B cell (primary cell): ENCODE data around the gene GAB4. TPM values are rescaled to one million over a fixed set of nuclear protein-coding genes. Genes with fewer than 3 reads are reported as not detected.
"Not testable (repeated sequence)": the region's sequence is repeated elsewhere in the genome, so short reads cannot be mapped to it uniquely, and the experiment has no call there.

ENCODE experiments used
- ATAC-seq: fragments of 200-7000 bp; cut with Tn5 transposase; one replicate; pipeline ENCODE4 v1.10.0; 2021; ENCODE audit warnings: low read depth, mild to moderate bottlenecking, moderate number of reproducible peaks, moderate library complexity
- CTCF ChIA-PET: fragments of 350-600 bp; sonication (Branson Sonifier 250); formaldehyde crosslinking; loops from one replicate; lab custom pipeline; 2021; ENCODE audit warnings: antibody characterized with exemption, inconsistent platforms; lab: Charles Lee
- POLR2A ChIA-PET: fragments of 350-600 bp; sonication (Branson Sonifier 250); formaldehyde crosslinking; loops from one replicate; lab custom pipeline; 2021; ENCODE audit warnings: antibody characterized with exemption; lab: Charles Lee
- DNase-seq: peaks from one replicate; pipeline ENCODE4 v3.0.0; 2013
- H2AFZ ChIP-seq: 2 replicates; pipeline ENCODE4 v1.6.1; 2012; ENCODE audit warnings: mild to moderate bottlenecking, low read depth, low read length; ENCODE audit not compliant: insufficient read depth, poor library complexity, severe bottlenecking
- H3K27ac ChIP-seq, 2 donors: 1 replicate in 1 of 2; 2 replicates in 1 of 2; pipeline ENCODE4 v1.5.1; 2012 to 2013; ENCODE audit warnings: low read length in 2 of 2, mild to moderate bottlenecking in 2 of 2, moderate library complexity in 1 of 2
- H3K27me3 ChIP-seq, 4 experiments: fragments of 200-600 bp in 1 of 4; sonication (generic) in 1 of 4; replicated peaks in 1 of 4; 1 replicate in 2 of 4; 2 replicates in 2 of 4; pipeline versions ENCODE4 v1.6.1 to v1.7.0; 2013 to 2016; ENCODE audit warnings: low read length in 3 of 4, mild to moderate bottlenecking in 2 of 4, mixed read lengths in 1 of 4, moderate library complexity in 1 of 4; ENCODE audit not compliant: insufficient read depth in 4 of 4, control insufficient read depth in 3 of 4; ENCODE audit errors: control extremely low read depth in 1 of 4
- H3K36me3 ChIP-seq, 2 experiments: replicated peaks in 1 of 2; 1 replicate in 1 of 2; 2 replicates in 1 of 2; pipeline versions ENCODE4 v1.6.1 to v1.7.1; 2013; ENCODE audit warnings: low read length in 1 of 2; ENCODE audit not compliant: insufficient read depth in 2 of 2, control insufficient read depth in 1 of 2; ENCODE audit errors: control extremely low read depth in 1 of 2, extremely low read depth in 1 of 2
- H3K4me1 ChIP-seq, 2 donors: fragments of 200-600 bp in 1 of 2; sonication (generic) in 1 of 2; 1 replicate in 1 of 2; 2 replicates in 1 of 2; pipeline versions ENCODE4 v1.5.1 to v1.6.1; 2013 to 2017; ENCODE audit warnings: low read length in 2 of 2; ENCODE audit not compliant: control insufficient read depth in 2 of 2, insufficient read depth in 2 of 2
- H3K4me2 ChIP-seq: replicated peaks from 2 replicates; pipeline ENCODE3; 2012; ENCODE audit warnings: mild to moderate bottlenecking, low read depth, low read length; ENCODE audit not compliant: poor library complexity, severe bottlenecking
- H3K4me3 ChIP-seq, 5 experiments: fragments of 200-600 bp in 1 of 5; sonication (generic) in 1 of 5; 1 replicate in 3 of 5; 2 replicates in 2 of 5; pipeline versions ENCODE4 v1.5.1 to v1.7.0; 2011 to 2016; ENCODE audit warnings: low read length in 4 of 5, mild to moderate bottlenecking in 4 of 5, low read depth in 2 of 5, control low read depth in 1 of 5, moderate library complexity in 1 of 5; ENCODE audit not compliant: insufficient read depth in 1 of 5; ENCODE audit errors: control extremely low read depth in 1 of 5, extremely low read depth in 1 of 5
- H3K79me2 ChIP-seq: fragments of 200-600 bp; sonication (generic); one replicate; pipeline ENCODE4 v1.6.0; 2016; ENCODE audit warnings: low read length; ENCODE audit not compliant: control insufficient read depth, insufficient read depth
- H3K9ac ChIP-seq: fragments of 200-600 bp; sonication (generic); 2 replicates; pipeline ENCODE4 v1.6.1; 2017; ENCODE audit warnings: mild to moderate bottlenecking, low read length, moderate library complexity
- H3K9me3 ChIP-seq, 3 donors: one replicate each; pipeline versions ENCODE4 v1.6.1 to v1.7.1; 2013; ENCODE audit warnings: low read length in 2 of 3; ENCODE audit not compliant: control insufficient read depth in 2 of 3, insufficient read depth in 1 of 3; ENCODE audit errors: control extremely low read depth in 1 of 3
- H4K20me1 ChIP-seq: 2 replicates; pipeline ENCODE4 v1.6.0; 2012; ENCODE audit warnings: mild to moderate bottlenecking, low read length; ENCODE audit not compliant: insufficient read depth, control insufficient read depth, poor library complexity, severe bottlenecking
- H3K27ac Mint-ChIP-seq: one replicate; pipeline ENCODE4 v1.8.0; 2021; ENCODE audit warnings: mixed read lengths
- H3K27me3 Mint-ChIP-seq: one replicate; pipeline ENCODE4 v1.8.0; 2021; ENCODE audit warnings: mixed read lengths
- H3K4me1 Mint-ChIP-seq: one replicate; pipeline ENCODE4 v1.8.0; 2021; ENCODE audit warnings: mixed read lengths
- H3K4me3 Mint-ChIP-seq: one replicate; pipeline ENCODE4 v1.8.0; 2021; ENCODE audit warnings: mixed read lengths
- H3K9me3 Mint-ChIP-seq: one replicate; pipeline ENCODE4 v1.8.0; 2022; ENCODE audit warnings: mixed read lengths; ENCODE audit not compliant: insufficient read depth
- WGBS: methylation state at CpG from one replicate; pipeline ENCODE4 v1.1.5; 2013; ENCODE audit warnings: missing lambda C conversion rate; ENCODE audit not compliant: insufficient coverage; 5-methylcytosine and 5-hydroxymethylcytosine counted together
- intact Hi-C: fragments of 100-400 bp; cut with micrococcal nuclease; formaldehyde crosslinking; loops from one replicate; pipeline ENCODE4 v1.10.0; 2022
- polyA plus RNA-seq: library from polyadenylated mRNA; depleted of rRNA; stranded (reverse); fragments of >200 nt; gene quantifications from 2 replicates; pipeline ENCODE4 v1.2.3, GENCODE V29; 2012
- total RNA-seq, 2 donors: library from RNA; stranded (reverse); fragments of 120-200 nt in 1 of 2; gene quantifications; 1 replicate in 1 of 2; 2 replicates in 1 of 2; pipeline versions ENCODE4 v1.2.3 to v1.2.4, GENCODE V29; 2013 to 2022

Gene GAB4
- total and polyA plus RNA-seq, 2 donors (not counting 1 experiment from before 2014, with no cell fraction given) = not detected

DNA sequence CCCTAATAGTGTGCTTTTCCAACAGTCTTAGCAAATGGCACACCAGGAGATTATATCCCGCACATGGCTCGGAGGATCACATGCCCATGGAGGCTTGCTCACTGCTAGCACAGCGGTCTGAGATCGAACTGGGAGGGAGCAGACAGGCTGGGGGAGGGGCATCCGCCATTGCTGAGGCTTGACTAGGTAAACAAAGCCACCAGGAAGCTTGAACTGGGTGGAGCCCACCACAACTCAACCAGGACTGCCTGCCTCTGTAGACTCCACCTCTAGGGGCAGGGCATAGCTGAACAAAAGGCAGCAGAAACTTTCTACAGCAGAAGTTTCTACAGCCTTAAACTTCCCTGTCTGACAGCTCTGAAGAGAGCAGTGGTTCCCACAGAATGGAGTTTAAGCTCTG lies 16.4 kb upstream of the GAB4 start:
- H3K36me3 ChIP-seq, H3K9me3 Mint-ChIP-seq, H3K4me1 Mint-ChIP-seq: not testable (repeated sequence)

DNA sequence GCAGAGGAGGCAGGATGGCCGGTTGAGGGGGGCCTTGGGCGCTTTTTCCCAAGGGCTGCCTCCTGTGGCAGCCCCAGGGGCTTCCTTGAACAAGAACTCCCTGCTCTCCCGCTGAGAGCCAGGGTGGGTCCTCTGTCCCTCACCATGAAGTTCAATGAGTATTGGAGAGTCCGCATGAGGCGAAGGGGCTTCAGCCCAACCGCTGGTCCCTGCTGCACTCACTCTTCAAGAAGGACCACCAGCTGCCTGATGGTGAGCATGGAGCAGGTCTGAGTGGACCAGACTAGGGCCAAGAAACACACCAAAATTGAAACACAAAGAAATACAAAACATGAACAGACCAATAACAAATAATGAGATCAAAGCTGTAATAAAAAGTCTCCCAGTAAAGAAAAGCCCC lies 7.5 kb upstream of the GAB4 start:
- H3K4me3 Mint-ChIP-seq, H3K4me1 ChIP-seq, H3K9ac ChIP-seq, H3K27ac ChIP-seq, CTCF ChIA-PET, H3K9me3 Mint-ChIP-seq, DNase-seq, H4K20me1 ChIP-seq, intact Hi-C loops, H3K79me2 ChIP-seq, H3K36me3 ChIP-seq, H2AFZ ChIP-seq, H3K27me3 ChIP-seq, H3K27ac Mint-ChIP-seq, H3K4me1 Mint-ChIP-seq, H3K4me3 ChIP-seq, ATAC-seq, POLR2A ChIA-PET, H3K9me3 ChIP-seq, H3K4me2 ChIP-seq: not testable (repeated sequence)
- WGBS = 78% methylated on average over 4 of the region's 6 CpGs
- peaks cover 28% of the 10 kb centered on the region for H3K27me3 Mint-ChIP-seq

More for the DNA sequence above, 16.4 kb upstream of the GAB4 start:
- ATAC-seq, H3K4me2 ChIP-seq, H3K27ac ChIP-seq, H3K27ac Mint-ChIP-seq, H3K27me3 ChIP-seq, H3K79me2 ChIP-seq, intact Hi-C loops, H3K9ac ChIP-seq, H4K20me1 ChIP-seq, CTCF ChIA-PET, DNase-seq, H3K4me1 ChIP-seq, POLR2A ChIA-PET, H2AFZ ChIP-seq, H3K9me3 ChIP-seq, H3K4me3 Mint-ChIP-seq, H3K4me3 ChIP-seq: not testable (repeated sequence)
- H3K27me3 Mint-ChIP-seq = peaks cover 19% of the 10 kb centered on the region
- 80% methylated on average over 1 of the region's 5 CpGs for WGBS

DNA sequence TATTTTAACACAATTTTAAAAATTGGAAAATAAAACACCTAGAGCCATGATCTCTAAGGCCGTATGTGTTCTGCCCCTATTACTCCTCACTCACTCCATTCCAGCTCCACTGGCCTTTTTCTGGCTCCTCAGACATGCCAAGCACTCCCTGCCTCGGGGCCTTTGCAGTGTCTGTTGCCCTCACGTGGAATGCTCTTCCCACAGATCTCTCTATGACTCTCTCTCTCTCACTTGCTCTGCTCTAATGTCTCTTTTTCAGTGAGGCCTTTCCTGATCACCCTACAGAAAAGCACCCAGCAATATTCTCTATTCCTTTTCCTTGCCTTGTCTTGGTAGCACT lies 6.0 kb upstream of the GAB4 start:
- H3K27ac ChIP-seq, H3K36me3 ChIP-seq, intact Hi-C loops, POLR2A ChIA-PET, H3K4me3 Mint-ChIP-seq, DNase-seq, H4K20me1 ChIP-seq, H3K4me1 Mint-ChIP-seq, H3K9me3 ChIP-seq, H3K4me2 ChIP-seq, CTCF ChIA-PET, H3K27me3 ChIP-seq, H3K9ac ChIP-seq, H3K79me2 ChIP-seq, H3K9me3 Mint-ChIP-seq, H3K4me1 ChIP-seq, H2AFZ ChIP-seq, H3K27ac Mint-ChIP-seq, ATAC-seq, H3K4me3 ChIP-seq: not testable (repeated sequence)
- 100% methylated on average over 1 of the region's 3 CpGs for WGBS
- H3K27me3 Mint-ChIP-seq = peaks cover 22% of the 10 kb centered on the region
